Urothelium cell line (cell line): ENCODE measurements around the gene SULT1C3.
"Not testable (repeated sequence)": the region's sequence is repeated elsewhere in the genome, so short reads cannot be mapped to it uniquely, and the experiment has no call there.

Experiments
- DNase-seq: peaks from one replicate; pipeline ENCODE4 v3.0.0; 2011; ENCODE audit warnings: low spot score, mixed read lengths
- FAIRE-seq: peaks from 2 replicates; lab custom pipeline; 2011; peaks lifted over from hg19 to GRCh38; lab: Jason Lieb, UNC

SULT1C3 gene

GRCh38 chr2:108243566-108243965, 3.8 kb downstream of the SULT1C3 start:
- no peak for DNase-seq
- no peak for FAIRE-seq

- DNase-seq = no peak
- no peak for FAIRE-seq
Measured at GRCh38 chr2:108244667-108245414, 5.1 kb downstream of the SULT1C3 start.

GRCh38 chr2:108253106-108253505, 13.3 kb downstream of the SULT1C3 start:
- DNase-seq (no peak), FAIRE-seq (no peak)

- peak; percentile 62 for FAIRE-seq
Measured at GRCh38 chr2:108257757-108258331, 18.1 kb downstream of the SULT1C3 start.

GRCh38 chr2:108260773-108261172, 21.0 kb downstream of the SULT1C3 start:
- no peak for DNase-seq
- no peak for FAIRE-seq

More at GRCh38 chr2:108257757-108258331, 18.1 kb downstream of the SULT1C3 start:
- DNase-seq = no peak

GRCh38 chr2:108262036-108262435, 22.3 kb downstream of the SULT1C3 start:
- no peak for FAIRE-seq

DNA sequence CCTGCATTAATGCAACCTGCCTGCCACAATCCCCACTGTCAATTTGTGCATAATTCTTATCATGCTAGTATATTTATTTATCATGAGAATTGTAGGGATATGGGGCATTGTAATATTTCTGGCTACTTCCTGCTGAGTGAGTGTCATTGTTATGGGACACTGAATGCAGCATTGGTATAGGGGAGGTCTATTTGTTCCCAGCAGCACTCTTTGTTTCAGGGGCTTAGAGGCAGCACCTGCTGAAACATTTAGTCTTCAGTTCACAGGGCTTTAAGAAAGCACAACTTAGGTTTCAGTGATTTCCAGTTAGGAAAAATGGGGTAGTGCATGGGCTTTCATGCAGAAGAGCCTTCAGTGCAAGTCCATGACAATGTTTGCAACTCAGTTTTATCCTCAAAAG, 23.6 kb downstream of the SULT1C3 start:
- FAIRE-seq (no peak), DNase-seq (no peak)

More at GRCh38 chr2:108262036-108262435, 22.3 kb downstream of the SULT1C3 start:
- no peak for DNase-seq

DNA sequence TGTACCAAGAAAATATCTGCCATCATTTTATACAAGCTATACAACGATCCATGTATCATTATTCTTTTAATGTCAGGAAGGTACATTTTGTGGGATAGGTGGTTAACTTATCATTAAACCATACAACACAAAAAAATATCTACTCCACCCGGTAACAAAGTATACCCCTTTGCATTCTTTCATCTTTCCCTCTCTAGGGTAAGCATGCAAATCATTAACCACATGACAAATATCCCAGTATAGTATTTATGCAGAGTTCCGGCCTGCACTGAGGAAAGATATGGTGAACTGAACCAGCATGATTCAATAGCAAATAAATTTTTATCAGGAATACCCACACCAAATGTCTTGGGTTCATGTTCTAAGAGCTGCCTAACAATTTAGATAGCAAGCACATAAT, 26.4 kb downstream of the SULT1C3 start:
- no peak for DNase-seq
- FAIRE-seq = no peak

DNA sequence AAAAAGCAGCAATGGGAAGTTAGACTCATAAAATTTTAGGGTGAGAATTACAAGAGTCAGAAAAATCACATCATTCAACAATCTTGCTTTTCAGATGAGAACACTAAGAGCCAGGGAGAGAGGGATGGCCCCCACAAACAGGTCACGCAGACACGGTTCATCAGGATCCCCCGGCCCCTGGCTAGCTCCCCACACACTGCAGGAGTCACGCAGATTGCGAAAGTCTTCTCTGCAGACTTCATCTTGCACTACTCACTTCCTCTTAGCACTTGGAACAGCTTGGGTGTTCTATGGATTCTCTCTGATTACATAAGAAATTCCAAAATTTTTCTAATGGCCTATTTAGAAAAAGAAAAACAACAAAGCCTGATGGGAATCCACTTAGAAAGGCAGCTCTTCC, 27.3 kb downstream of the SULT1C3 start:
- no peak for FAIRE-seq

GRCh38 chr2:108268001-108268400, 28.2 kb downstream of the SULT1C3 start:
- DNase-seq = peak; percentile 44
- FAIRE-seq = no peak

More for the DNA sequence above, 27.3 kb downstream of the SULT1C3 start:
- peak; percentile 25 for DNase-seq

DNA sequence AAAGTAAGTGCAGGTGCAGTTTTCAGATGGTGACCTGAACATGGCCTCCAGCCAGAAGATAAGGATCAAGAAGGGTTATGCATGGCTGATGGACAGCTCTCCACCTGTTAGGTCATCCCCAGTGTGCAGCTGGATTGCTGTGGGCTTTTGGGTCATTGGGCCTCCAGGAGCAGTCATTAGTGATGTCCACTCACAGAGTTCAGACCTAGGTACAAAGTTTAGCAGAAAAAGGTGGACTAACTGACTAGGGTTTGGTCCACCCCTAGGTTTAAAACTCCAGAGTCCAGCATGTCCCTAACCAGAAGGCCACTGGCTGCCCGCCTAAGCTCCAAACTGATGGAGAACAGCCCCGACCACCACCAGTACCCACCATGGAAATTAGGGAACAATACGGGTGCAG, 30.6 kb downstream of the SULT1C3 start:
- DNase-seq = no peak
- FAIRE-seq = no peak

GRCh38 chr2:108270768-108271506, 31.2 kb downstream of the SULT1C3 start:
- FAIRE-seq = no peak
- no peak for DNase-seq

- FAIRE-seq (no peak), DNase-seq (peak; percentile 76)
Measured at GRCh38 chr2:108271691-108272253, 32.0 kb downstream of the SULT1C3 start.

GRCh38 chr2:108278631-108279030, 38.9 kb downstream of the SULT1C3 start:
- DNase-seq (no peak), FAIRE-seq (no peak)

DNA sequence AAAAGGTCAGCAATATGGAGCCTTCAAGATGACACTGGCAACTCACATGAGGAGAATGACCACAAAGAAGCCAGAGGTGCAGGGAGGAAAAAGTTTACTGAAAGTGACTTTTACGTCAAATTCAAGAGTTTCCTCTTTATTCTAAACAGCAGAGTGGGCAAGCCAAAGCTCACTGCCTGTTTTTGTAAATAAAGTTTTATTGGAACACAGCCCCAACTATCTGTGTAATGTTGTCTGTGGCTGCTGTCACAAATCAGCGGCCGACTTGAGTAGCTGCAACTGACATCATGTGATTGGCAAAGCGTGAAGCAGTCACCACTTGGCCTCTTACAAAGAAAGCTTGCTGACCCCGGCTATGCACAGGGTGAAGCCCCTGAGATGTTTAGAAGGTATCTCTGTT, 39.7 kb downstream of the SULT1C3 start:
- FAIRE-seq (no peak), DNase-seq (no peak)

GRCh38 chr2:108280466-108280865, 40.7 kb downstream of the SULT1C3 start:
- DNase-seq = no peak
- FAIRE-seq = no peak

- not testable (repeated sequence) for FAIRE-seq, DNase-seq
Measured at GRCh38 chr2:108284566-108284965, 44.8 kb downstream of the SULT1C3 start.

GRCh38 chr2:108285616-108286015, 45.8 kb downstream of the SULT1C3 start:
- DNase-seq = no peak
- no peak for FAIRE-seq

- DNase-seq = no peak
- no peak for FAIRE-seq
Measured at GRCh38 chr2:108287169-108287568, 47.4 kb downstream of the SULT1C3 start.

DNA sequence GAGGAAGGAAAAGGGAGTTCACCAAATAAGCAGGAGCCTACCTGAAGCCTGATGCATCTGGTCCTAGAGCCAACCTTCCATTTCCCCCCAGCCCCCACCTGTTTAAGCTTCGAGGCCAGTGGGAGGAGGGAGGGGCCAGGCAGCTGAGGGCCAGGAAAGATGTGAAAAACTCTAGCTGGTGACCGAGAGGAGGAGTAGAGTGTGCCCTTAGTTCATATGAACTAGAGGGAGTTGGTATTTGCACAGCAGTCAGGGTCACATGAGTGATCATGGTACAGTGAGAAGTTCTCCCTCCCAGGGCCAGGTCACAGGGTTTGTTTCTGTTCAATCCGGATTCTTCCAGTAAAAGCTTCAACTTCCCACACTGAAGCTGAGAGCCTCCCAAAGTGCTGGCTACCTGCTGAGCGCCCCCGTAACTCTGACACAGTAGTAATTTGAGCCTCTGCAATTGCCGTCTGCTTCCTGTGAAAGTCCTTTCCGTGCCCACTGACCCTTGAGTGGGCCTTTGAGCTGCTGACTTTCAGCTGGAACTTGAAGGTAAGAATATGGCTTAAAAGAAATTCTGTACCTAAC, 48.9 kb downstream of the SULT1C3 start, which contains the start of gene SULT1C2:
Gene SULT1C2 (plus strand): TSS at position 362 of the 573 bp plus-strand sequence. CDS start 4,773 bp downstream, outside the sequence.
- no peak for DNase-seq
- FAIRE-seq = no peak

- no peak for DNase-seq
- FAIRE-seq = no peak
Measured at GRCh38 chr2:108293850-108294249, 54.1 kb downstream of the SULT1C3 start.
